22Rv1 (cell line): ENCODE results near the gene SS18L1.

Experiments used
- ZFX ChIP-seq: fragments of 450-650 bp; IDR thresholded peaks from 2 replicates; pipeline ENCODE4 v1.6.1; 2017; ENCODE audit warnings: antibody characterized with exemption, borderline replicate concordance
- TF ChIP-seq, protein P1 (sequence below): fragments of 450-650 bp; IDR thresholded peaks from 2 replicates; pipeline ENCODE4 v1.5.1; 2017; ENCODE audit warnings: mild to moderate bottlenecking

DNA sequence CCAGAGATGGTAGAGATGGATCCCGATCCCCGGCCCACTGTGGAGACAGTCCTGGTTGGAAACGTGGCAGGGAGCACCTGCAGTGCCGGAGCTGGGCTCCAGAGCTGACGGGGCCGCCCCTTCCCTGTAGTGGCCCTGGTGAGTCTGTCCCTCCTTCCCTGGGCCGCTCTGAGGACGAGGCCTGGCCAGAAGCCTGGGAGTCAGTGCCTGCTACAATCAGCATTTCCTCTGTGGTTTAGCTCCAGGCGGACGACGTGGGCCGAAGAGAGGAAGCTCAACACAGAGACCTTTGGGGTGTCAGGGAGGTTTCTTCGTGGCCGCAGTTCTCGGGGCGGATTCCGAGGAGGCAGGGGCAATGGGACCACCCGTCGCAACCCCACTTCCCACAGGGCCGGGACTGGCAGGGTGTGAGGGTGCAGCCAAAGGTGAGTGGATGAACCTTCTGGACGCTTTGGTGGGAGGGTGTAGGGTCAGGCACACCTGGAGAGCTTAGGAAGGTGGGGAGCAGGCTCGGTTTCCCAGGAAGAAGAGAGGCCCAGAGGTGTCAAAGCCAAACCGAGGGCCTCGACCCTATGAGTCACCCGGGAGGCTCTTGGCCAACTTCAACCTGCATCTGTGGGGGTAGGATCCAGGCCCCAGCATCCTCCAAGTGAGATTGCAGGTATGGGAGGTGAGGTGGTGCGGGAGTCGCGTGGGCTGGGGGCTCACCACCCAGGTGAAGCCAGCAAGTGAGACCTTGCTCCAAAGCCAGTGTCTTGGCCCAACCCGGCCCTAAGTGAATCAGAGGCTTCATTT lies 10.3 kb upstream of the SS18L1 start:
- TF ChIP-seq, protein P1, sequence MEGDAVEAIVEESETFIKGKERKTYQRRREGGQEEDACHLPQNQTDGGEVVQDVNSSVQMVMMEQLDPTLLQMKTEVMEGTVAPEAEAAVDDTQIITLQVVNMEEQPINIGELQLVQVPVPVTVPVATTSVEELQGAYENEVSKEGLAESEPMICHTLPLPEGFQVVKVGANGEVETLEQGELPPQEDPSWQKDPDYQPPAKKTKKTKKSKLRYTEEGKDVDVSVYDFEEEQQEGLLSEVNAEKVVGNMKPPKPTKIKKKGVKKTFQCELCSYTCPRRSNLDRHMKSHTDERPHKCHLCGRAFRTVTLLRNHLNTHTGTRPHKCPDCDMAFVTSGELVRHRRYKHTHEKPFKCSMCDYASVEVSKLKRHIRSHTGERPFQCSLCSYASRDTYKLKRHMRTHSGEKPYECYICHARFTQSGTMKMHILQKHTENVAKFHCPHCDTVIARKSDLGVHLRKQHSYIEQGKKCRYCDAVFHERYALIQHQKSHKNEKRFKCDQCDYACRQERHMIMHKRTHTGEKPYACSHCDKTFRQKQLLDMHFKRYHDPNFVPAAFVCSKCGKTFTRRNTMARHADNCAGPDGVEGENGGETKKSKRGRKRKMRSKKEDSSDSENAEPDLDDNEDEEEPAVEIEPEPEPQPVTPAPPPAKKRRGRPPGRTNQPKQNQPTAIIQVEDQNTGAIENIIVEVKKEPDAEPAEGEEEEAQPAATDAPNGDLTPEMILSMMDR, result no peak
- no peak for TF ChIP-seq ZFX
